Measurements from ENCODE around the gene DUOX2.
"Not testable (repeated sequence)": the region's sequence is repeated elsewhere in the genome, so short reads cannot be mapped to it uniquely, and the experiment has no call there.

DNA sequence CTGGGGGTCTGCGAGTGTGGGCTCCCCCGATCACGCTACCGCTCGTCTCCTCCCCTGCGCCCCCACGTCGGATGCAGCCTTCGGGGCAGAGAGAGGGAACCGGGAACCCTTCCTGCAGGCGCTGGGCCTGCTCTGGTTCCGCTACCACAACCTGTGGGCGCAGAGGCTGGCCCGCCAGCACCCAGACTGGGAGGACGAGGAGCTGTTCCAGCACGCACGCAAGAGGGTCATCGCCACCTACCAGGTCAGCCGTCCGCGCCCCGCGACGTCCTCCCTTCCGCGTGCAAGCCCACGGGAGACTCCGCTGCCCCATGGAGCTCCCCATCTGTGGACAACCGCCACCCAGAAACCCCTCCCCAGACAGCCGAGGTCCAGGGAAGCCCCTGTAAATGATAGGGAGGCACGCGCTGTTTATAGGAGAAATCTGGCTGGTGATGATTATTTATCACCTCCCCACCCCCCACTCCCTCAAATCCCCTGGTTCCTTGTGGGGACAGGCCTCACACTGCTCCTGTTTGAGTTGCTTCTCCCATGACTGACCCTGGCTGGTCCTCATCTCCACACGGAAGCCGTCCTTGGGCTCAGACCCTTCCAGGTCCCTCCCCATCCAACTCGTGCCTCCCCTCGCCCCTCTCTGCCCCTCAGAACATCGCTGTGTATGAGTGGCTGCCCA is 21.9 kb upstream of the DUOX2 start:
- TF ChIP-seq RAD21 (IDR thresholded peaks at IDR 0.05); NR2F2 (IDR thresholded peaks at IDR 0.05); TAF1 (conservative IDR thresholded peaks at IDR 0.05); JUND (IDR thresholded peaks at IDR 0.05): not testable (repeated sequence)
- TF ChIP-seq, protein P1, sequence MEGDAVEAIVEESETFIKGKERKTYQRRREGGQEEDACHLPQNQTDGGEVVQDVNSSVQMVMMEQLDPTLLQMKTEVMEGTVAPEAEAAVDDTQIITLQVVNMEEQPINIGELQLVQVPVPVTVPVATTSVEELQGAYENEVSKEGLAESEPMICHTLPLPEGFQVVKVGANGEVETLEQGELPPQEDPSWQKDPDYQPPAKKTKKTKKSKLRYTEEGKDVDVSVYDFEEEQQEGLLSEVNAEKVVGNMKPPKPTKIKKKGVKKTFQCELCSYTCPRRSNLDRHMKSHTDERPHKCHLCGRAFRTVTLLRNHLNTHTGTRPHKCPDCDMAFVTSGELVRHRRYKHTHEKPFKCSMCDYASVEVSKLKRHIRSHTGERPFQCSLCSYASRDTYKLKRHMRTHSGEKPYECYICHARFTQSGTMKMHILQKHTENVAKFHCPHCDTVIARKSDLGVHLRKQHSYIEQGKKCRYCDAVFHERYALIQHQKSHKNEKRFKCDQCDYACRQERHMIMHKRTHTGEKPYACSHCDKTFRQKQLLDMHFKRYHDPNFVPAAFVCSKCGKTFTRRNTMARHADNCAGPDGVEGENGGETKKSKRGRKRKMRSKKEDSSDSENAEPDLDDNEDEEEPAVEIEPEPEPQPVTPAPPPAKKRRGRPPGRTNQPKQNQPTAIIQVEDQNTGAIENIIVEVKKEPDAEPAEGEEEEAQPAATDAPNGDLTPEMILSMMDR (IDR thresholded peaks at IDR 0.05; ENCODE audit: low read depth, low read length, missing input control): not testable (repeated sequence)
- TF ChIP-seq, protein P2, sequence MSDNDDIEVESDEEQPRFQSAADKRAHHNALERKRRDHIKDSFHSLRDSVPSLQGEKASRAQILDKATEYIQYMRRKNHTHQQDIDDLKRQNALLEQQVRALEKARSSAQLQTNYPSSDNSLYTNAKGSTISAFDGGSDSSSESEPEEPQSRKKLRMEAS (IDR thresholded peaks at IDR 0.05): not testable (repeated sequence)
- TF ChIP-seq, protein P3, sequence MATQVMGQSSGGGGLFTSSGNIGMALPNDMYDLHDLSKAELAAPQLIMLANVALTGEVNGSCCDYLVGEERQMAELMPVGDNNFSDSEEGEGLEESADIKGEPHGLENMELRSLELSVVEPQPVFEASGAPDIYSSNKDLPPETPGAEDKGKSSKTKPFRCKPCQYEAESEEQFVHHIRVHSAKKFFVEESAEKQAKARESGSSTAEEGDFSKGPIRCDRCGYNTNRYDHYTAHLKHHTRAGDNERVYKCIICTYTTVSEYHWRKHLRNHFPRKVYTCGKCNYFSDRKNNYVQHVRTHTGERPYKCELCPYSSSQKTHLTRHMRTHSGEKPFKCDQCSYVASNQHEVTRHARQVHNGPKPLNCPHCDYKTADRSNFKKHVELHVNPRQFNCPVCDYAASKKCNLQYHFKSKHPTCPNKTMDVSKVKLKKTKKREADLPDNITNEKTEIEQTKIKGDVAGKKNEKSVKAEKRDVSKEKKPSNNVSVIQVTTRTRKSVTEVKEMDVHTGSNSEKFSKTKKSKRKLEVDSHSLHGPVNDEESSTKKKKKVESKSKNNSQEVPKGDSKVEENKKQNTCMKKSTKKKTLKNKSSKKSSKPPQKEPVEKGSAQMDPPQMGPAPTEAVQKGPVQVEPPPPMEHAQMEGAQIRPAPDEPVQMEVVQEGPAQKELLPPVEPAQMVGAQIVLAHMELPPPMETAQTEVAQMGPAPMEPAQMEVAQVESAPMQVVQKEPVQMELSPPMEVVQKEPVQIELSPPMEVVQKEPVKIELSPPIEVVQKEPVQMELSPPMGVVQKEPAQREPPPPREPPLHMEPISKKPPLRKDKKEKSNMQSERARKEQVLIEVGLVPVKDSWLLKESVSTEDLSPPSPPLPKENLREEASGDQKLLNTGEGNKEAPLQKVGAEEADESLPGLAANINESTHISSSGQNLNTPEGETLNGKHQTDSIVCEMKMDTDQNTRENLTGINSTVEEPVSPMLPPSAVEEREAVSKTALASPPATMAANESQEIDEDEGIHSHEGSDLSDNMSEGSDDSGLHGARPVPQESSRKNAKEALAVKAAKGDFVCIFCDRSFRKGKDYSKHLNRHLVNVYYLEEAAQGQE (IDR thresholded peaks at IDR 0.05): not testable (repeated sequence)
